Gastroesophageal sphincter (tissue), 4 donors: ENCODE measurements around the gene OTOF. TPM values are rescaled to one million over a fixed set of nuclear protein-coding genes. Genes with fewer than 3 reads are reported as not detected.

ENCODE experiments used
- ATAC-seq: fragments of 150-250 bp; one replicate; pipeline ENCODE4 v1.9.1; 2016; ENCODE audit warnings: mild to moderate bottlenecking, moderate library complexity
- H3K27ac ChIP-seq, 4 donors: fragments of 200-600 bp; sonication (generic) in 3 of 4; 1 replicate in 3 of 4; 2 replicates in 1 of 4; pipeline ENCODE4 v1.5.1; 2016 to 2019
- H3K27me3 ChIP-seq: fragments of 200-600 bp; sonication (generic); one replicate; pipeline ENCODE4 v1.5.1; 2019
- H3K36me3 ChIP-seq, 2 donors: fragments of 200-600 bp; sonication (generic); one replicate each; pipeline ENCODE4 v1.5.1; 2019; ENCODE audit warnings: control low read depth in 1 of 2
- H3K4me1 ChIP-seq, 3 donors: fragments of 200-600 bp; sonication (generic); 1 replicate in 2 of 3; 2 replicates in 1 of 3; pipeline ENCODE4 v1.5.1; 2016 to 2019; ENCODE audit warnings: control low read depth in 2 of 3
- H3K4me3 ChIP-seq, 2 donors: fragments of 200-600 bp; sonication (generic); one replicate each; pipeline ENCODE4 v1.5.1; 2019; ENCODE audit warnings: mild to moderate bottlenecking in 1 of 2, moderate library complexity in 1 of 2
- H3K9me3 ChIP-seq, 3 donors: fragments of 200-600 bp; sonication (generic); one replicate each; pipeline ENCODE4 v1.5.1; 2017 to 2019; ENCODE audit warnings: control low read depth in 2 of 3
- EP300 ChIP-seq: sonication (generic); formaldehyde crosslinking; IDR thresholded peaks from one replicate; pipeline ENCODE4 v1.6.1; 2017; ENCODE audit warnings: antibody characterized with exemption, mild to moderate bottlenecking
- POLR2A ChIP-seq, 2 donors: fragments of 450-650 bp; IDR thresholded peaks; one replicate each; pipeline ENCODE4 v1.6.1; 2017; ENCODE audit warnings: antibody characterized with exemption in 2 of 2, mild to moderate bottlenecking in 2 of 2, moderate library complexity in 1 of 2
- POLR2AphosphoS5 ChIP-seq: sonication (generic); formaldehyde crosslinking; IDR thresholded peaks from one replicate; pipeline ENCODE4 v1.6.1; 2017; ENCODE audit warnings: antibody characterized with exemption
- WGBS, 2 donors: methylation state at CpG; one replicate each; pipeline ENCODE4 v1.1.5; 2018; ENCODE audit warnings: low coverage in 1 of 2; 5-methylcytosine and 5-hydroxymethylcytosine counted together
- total RNA-seq, 4 donors: library from RNA; depleted of rRNA; stranded (reverse); fragments of >200 nt; gene quantifications; one replicate each; pipeline ENCODE4 v1.1.0, GENCODE V29; 2016
- TF ChIP-seq, protein P1 (sequence below), 4 experiments: fragments of 200-600 bp in 2 of 4; fragments of 450-650 bp in 2 of 4; sonication (generic) in 1 of 4; IDR thresholded peaks; one replicate each; pipeline ENCODE4 v1.5.1; 2017 to 2019; ENCODE audit warnings: antibody characterized with exemption in 4 of 4, mild to moderate bottlenecking in 2 of 4, moderate library complexity in 2 of 4

OTOF gene
- total RNA-seq, 4 donors from 2014 or later: under 0.01 to 0.35 TPM; not detected in 2

GRCh38 chr2:26494891-26495290, 17.0 kb upstream of the OTOF start:
- Histone ChIP-seq H3K9me3 (no peaks in the 10 kb centered on the region), H3K27ac (no peak overlapping the region), H3K36me3 (no peaks in the 10 kb centered on the region), H3K27me3 (peaks cover 21% of the 10 kb centered on the region), H3K4me3 (no peak overlapping the region), H3K4me1 (no peaks in the 10 kb centered on the region)
- TF ChIP-seq, protein P1, sequence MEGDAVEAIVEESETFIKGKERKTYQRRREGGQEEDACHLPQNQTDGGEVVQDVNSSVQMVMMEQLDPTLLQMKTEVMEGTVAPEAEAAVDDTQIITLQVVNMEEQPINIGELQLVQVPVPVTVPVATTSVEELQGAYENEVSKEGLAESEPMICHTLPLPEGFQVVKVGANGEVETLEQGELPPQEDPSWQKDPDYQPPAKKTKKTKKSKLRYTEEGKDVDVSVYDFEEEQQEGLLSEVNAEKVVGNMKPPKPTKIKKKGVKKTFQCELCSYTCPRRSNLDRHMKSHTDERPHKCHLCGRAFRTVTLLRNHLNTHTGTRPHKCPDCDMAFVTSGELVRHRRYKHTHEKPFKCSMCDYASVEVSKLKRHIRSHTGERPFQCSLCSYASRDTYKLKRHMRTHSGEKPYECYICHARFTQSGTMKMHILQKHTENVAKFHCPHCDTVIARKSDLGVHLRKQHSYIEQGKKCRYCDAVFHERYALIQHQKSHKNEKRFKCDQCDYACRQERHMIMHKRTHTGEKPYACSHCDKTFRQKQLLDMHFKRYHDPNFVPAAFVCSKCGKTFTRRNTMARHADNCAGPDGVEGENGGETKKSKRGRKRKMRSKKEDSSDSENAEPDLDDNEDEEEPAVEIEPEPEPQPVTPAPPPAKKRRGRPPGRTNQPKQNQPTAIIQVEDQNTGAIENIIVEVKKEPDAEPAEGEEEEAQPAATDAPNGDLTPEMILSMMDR (IDR thresholded peaks at IDR 0.05): no peak
- TF ChIP-seq POLR2A (IDR thresholded peaks at IDR 0.05) (no peak), POLR2AphosphoS5 (no peak), EP300 (no peak)
- no peak for ATAC-seq
- 89% methylated on average over 2 of the region's 8 CpGs; no CpG with 5 or more reads in 1 of the 2 donors for WGBS, 2 donors

DNA sequence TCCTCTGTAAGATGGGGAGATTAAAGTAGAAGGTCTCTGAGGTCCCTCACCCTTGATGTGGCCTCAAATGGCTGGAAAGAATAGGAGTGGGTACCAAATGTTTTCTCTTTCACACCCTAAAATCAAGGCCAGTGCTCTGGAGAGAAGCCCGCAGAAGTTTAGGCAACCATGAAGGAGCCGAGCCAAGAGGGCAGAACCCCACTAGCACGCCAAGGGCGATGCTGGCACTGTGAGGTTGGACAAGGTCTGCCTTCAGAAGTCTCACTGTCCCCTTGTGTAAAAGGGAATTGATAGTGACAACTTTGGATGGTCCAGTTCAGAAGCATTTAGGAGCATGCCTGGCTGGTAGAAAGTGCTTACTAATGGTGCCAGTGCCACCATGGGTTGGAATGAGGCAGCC, 16.3 kb upstream of the OTOF start:
- H3K4me1 ChIP-seq: no peaks in the 10 kb centered on the region
- no peak overlapping the region for H3K27ac ChIP-seq
- no peak overlapping the region for H3K4me3 ChIP-seq
- TF ChIP-seq POLR2A (IDR thresholded peaks at IDR 0.05): no peak
- TF ChIP-seq EP300: no peak
- TF ChIP-seq POLR2AphosphoS5: no peak
- TF ChIP-seq, protein P1 (IDR thresholded peaks at IDR 0.05): no peak
- H3K27me3 ChIP-seq: peaks cover 19% of the 10 kb centered on the region
- no peak for ATAC-seq
- WGBS, 2 donors: no CpG with 5 or more reads among the region's 4 CpGs
- H3K9me3 ChIP-seq: no peaks in the 10 kb centered on the region
- no peaks in the 10 kb centered on the region for H3K36me3 ChIP-seq

DNA sequence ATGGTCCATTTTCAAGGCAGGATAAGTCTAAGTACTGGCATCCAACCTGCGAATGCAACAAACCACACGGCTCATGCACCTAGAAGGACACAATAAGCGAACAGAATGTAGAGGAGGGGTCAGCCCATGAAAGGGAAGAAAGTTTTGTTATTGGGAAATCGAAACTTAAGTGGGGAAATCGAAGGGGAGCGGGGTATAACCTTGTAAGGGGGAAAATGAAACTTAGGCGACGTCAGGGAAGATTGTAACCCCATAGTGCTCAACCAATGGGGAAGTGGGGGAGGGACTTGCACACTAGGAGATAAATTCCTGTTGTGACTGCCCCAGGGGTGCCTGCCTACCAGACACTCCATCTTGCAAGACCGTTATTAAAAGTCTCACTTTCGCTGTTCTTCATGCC, 15.6 kb upstream of the OTOF start:
- Histone ChIP-seq H3K27me3 (peaks cover 13% of the 10 kb centered on the region), H3K9me3 (no peaks in the 10 kb centered on the region), H3K4me1 (no peaks in the 10 kb centered on the region), H3K27ac (no peak overlapping the region), H3K36me3 (no peaks in the 10 kb centered on the region), H3K4me3 (no peak overlapping the region)
- WGBS, 2 donors: 79 to 91% methylated on average over 8 to 9 of the region's 10 CpGs
- no peak for ATAC-seq
- no peak for TF ChIP-seq EP300
- TF ChIP-seq, protein P1 (IDR thresholded peaks at IDR 0.05): no peak
- no peak for TF ChIP-seq POLR2A (IDR thresholded peaks at IDR 0.05)
- TF ChIP-seq POLR2AphosphoS5: no peak

GRCh38 chr2:26492749-26493515, 15.0 kb upstream of the OTOF start:
- H3K4me1 ChIP-seq: no peaks in the 10 kb centered on the region
- H3K27me3 ChIP-seq: peaks cover 8% of the 10 kb centered on the region
- H3K36me3 ChIP-seq: no peaks in the 10 kb centered on the region
- no peaks in the 10 kb centered on the region for H3K9me3 ChIP-seq
- no peak overlapping the region for H3K4me3 ChIP-seq
- ATAC-seq: no peak
- no peak overlapping the region for H3K27ac ChIP-seq
- 81% methylated on average over 3 of the region's 7 CpGs; no CpG with 5 or more reads in 1 of the 2 donors for WGBS, 2 donors
- TF ChIP-seq EP300: no peak
- TF ChIP-seq, protein P1 (IDR thresholded peaks at IDR 0.05): no peak
- no peak for TF ChIP-seq POLR2AphosphoS5
- TF ChIP-seq POLR2A (IDR thresholded peaks at IDR 0.05): no peak

- Histone ChIP-seq H3K4me1 (no peaks in the 10 kb centered on the region), H3K27ac (no peak overlapping the region), H3K9me3 (no peaks in the 10 kb centered on the region), H3K36me3 (no peaks in the 10 kb centered on the region), H3K27me3 (peaks cover 5% of the 10 kb centered on the region), H3K4me3 (no peak overlapping the region)
- WGBS, 2 donors: 67 to 79% methylated on average over 4 to 7 of the region's 8 CpGs
- no peak for ATAC-seq
- TF ChIP-seq EP300 (no peak), POLR2A (IDR thresholded peaks at IDR 0.05) (no peak), POLR2AphosphoS5 (no peak)
- TF ChIP-seq, protein P1 (IDR thresholded peaks at IDR 0.05): no peak
Measured at GRCh38 chr2:26491563-26492167, 13.7 kb upstream of the OTOF start.
